Testis (tissue), 3 donors: ENCODE measurements around the gene WDR18. TPM values are rescaled to one million over a fixed set of nuclear protein-coding genes. Genes with fewer than 3 reads are reported as not detected.
A peak's percentile ranks its signal among the peaks of the same experiment; 100 is the strongest.

Experiments used
- DNase-seq: peaks from one replicate; pipeline ENCODE4 v3.0.0-alpha.2; 2019
- H3K27ac ChIP-seq, 2 donors: fragments of 200-600 bp; sonication (generic); one replicate each; pipeline ENCODE4 v1.5.1; 2019
- H3K27me3 ChIP-seq: fragments of 200-600 bp; sonication (generic); one replicate; pipeline ENCODE4 v1.5.1; 2019
- H3K36me3 ChIP-seq: fragments of 200-600 bp; sonication (generic); one replicate; pipeline ENCODE4 v1.5.1; 2017; ENCODE audit warnings: low read depth; ENCODE audit errors: missing control alignments
- H3K4me1 ChIP-seq: fragments of 200-600 bp; sonication (generic); one replicate; pipeline ENCODE4 v1.5.1; 2019
- H3K4me3 ChIP-seq, 2 donors: fragments of 200-600 bp; sonication (generic); one replicate each; pipeline ENCODE4 v1.5.1; 2017 to 2019
- H3K9me3 ChIP-seq: fragments of 200-600 bp; sonication (generic); one replicate; pipeline ENCODE4 v1.5.1; 2017
- POLR2A ChIP-seq: fragments of 450-650 bp; IDR thresholded peaks from one replicate; pipeline ENCODE4 v1.6.1; 2017; ENCODE audit warnings: antibody characterized with exemption, mild to moderate bottlenecking, moderate library complexity
- WGBS, 2 donors: methylation state at CpG; one replicate each; pipeline ENCODE4 v1.1.5; 2018; 5-methylcytosine and 5-hydroxymethylcytosine counted together
- intact Hi-C: fragments of 100-400 bp; cut with DNase I; formaldehyde crosslinking; loops from one replicate; pipeline ENCODE4 v1.15.1; 2023; ENCODE audit warnings: low total_unique reads
- polyA plus RNA-seq: library from polyadenylated mRNA; stranded (reverse); fragments of 350-450 nt; fragmentation: Illumina TruSeq; extraction: RNeasy Lipid Tissue Mini Kit (QIAGEN cat#74804); gene quantifications from one replicate; pipeline ENCODE4 v1.2.3, GENCODE V29; 2014; ENCODE audit warnings: low read depth, low replicate concordance; ENCODE audit not compliant: insufficient read depth
- total RNA-seq, 2 donors: library from RNA; depleted of rRNA; stranded (reverse); fragments of >200 nt; gene quantifications; one replicate each; pipeline ENCODE4 v1.2.3, GENCODE V29; 2016
- TF ChIP-seq, protein P1 (sequence below), 3 experiments: fragments of 450-650 bp in 2 of 3; fragments of 200-600 bp in 1 of 3; sonication (generic) in 1 of 3; IDR thresholded peaks; one replicate each; pipeline ENCODE4 v1.5.1; 2016 to 2019; ENCODE audit warnings: antibody characterized with exemption in 3 of 3, mild to moderate bottlenecking in 2 of 3, moderate library complexity in 1 of 3

WDR18 gene
- total and polyA plus RNA-seq, 3 donors from 2014 or later = 38.7 to 108 (median 70.9) TPM

DNA sequence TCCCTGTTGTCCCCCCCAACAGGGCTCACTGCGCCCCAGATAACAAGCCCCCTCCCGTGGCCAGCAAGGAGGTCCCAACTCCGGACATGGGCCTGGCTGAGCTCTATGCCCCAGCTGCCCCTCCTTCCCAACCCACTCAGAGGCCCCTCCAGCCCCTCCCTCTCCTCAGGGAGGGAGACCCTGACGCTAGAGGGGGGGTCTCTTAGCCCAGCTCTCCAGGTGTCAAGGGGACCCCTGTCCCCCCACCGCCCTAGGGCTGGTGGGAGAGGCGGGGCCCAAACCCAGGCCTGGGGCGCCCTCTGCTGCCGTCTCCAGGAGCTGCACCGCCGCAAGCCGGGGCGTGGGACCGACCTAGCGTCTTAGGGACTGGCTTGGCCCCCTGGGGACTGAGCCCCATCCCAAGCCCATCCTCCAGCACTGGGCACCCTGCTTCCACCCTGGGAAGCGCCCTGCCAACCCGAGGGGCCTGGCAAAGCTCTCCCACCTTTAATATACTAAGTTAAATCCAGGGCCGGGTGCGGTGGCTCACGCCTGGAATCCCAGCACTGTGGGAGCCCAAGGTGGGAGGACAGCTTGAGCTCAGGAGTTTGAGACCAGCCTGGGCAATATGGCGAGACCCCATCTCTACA is 17.5 kb downstream of the WDR18 start:
- WGBS, 2 donors = 4 to 13% methylated on average over 8 to 18 of the region's 20 CpGs
- Histone ChIP-seq H3K4me1 (no peaks in the 10 kb centered on the region), H3K27ac (no peak overlapping the region), H3K4me3 (no peak overlapping the region), H3K36me3 (no peaks in the 10 kb centered on the region), H3K27me3 (no peaks in the 10 kb centered on the region), H3K9me3 (no peaks in the 10 kb centered on the region)
- DNase-seq = peak; percentile 65
- intact Hi-C loops = no loop called here
- no peak for TF ChIP-seq POLR2A
- TF ChIP-seq, protein P1, sequence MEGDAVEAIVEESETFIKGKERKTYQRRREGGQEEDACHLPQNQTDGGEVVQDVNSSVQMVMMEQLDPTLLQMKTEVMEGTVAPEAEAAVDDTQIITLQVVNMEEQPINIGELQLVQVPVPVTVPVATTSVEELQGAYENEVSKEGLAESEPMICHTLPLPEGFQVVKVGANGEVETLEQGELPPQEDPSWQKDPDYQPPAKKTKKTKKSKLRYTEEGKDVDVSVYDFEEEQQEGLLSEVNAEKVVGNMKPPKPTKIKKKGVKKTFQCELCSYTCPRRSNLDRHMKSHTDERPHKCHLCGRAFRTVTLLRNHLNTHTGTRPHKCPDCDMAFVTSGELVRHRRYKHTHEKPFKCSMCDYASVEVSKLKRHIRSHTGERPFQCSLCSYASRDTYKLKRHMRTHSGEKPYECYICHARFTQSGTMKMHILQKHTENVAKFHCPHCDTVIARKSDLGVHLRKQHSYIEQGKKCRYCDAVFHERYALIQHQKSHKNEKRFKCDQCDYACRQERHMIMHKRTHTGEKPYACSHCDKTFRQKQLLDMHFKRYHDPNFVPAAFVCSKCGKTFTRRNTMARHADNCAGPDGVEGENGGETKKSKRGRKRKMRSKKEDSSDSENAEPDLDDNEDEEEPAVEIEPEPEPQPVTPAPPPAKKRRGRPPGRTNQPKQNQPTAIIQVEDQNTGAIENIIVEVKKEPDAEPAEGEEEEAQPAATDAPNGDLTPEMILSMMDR (IDR thresholded peaks at IDR 0.05) = peak; percentile 69 to 88 (median 86)

DNA sequence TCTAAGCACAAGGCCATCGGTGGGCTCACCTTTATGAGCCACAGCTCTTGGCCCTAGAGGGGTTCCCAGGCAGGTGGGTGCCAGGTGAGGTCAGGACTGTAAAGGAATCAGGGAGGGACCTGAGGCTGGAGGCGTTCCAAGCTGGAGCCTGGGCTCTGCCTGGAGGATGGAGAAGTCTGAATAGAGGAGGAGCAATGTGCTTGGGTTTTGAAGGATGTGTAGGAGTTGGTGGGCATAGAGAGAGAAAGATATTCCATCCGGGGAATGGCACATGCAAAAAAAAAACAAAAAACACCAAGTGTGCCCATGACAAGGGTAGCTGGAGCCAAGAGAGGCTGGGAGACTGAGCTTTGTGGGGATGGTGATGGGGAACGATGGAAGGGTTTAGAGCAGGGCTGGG is 18.5 kb downstream of the WDR18 start:
- Histone ChIP-seq H3K9me3 (no peaks in the 10 kb centered on the region), H3K27me3 (no peaks in the 10 kb centered on the region), H3K4me3 (no peak overlapping the region), H3K36me3 (no peaks in the 10 kb centered on the region), H3K27ac (no peak overlapping the region), H3K4me1 (no peaks in the 10 kb centered on the region)
- DNase-seq = no peak
- TF ChIP-seq, protein P1 (IDR thresholded peaks at IDR 0.05) = no peak
- no peak for TF ChIP-seq POLR2A
- intact Hi-C loops = no loop called here
- WGBS, 2 donors = 73 to 84% methylated on average over 4 of the region's 4 CpGs

DNA sequence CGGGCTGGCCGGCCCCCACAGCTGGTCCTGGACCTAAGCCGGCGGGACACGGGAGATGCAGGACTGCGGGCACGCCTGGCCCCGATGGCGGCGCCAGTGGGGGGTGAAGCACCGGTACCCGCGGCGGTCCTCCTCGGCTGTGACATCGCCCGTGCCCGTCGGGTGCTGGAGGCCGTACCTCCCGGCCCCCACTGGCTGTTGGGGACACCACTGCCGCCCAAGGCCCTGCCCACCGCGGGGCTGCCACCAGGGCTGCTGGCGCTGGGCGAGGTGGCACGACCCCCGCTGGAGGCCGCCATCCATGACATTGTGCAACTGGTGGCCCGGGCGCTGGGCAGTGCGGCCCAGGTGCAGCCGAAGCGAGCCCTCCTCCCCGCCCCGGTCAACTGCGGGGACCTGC is 19.1 kb downstream of the WDR18 start:
- no peaks in the 10 kb centered on the region for H3K36me3 ChIP-seq
- H3K27ac ChIP-seq = no peak overlapping the region
- no peaks in the 10 kb centered on the region for H3K4me1 ChIP-seq
- 88% methylated on average over 37 of the region's 37 CpGs; no CpG with 5 or more reads in 1 of the 2 donors for WGBS, 2 donors
- no peaks in the 10 kb centered on the region for H3K27me3 ChIP-seq
- no peaks in the 10 kb centered on the region for H3K9me3 ChIP-seq
- TF ChIP-seq POLR2A = no peak
- TF ChIP-seq, protein P1 (IDR thresholded peaks at IDR 0.05) = no peak
- intact Hi-C loops = no loop called here
- no peak overlapping the region for H3K4me3 ChIP-seq
- no peak for DNase-seq

DNA sequence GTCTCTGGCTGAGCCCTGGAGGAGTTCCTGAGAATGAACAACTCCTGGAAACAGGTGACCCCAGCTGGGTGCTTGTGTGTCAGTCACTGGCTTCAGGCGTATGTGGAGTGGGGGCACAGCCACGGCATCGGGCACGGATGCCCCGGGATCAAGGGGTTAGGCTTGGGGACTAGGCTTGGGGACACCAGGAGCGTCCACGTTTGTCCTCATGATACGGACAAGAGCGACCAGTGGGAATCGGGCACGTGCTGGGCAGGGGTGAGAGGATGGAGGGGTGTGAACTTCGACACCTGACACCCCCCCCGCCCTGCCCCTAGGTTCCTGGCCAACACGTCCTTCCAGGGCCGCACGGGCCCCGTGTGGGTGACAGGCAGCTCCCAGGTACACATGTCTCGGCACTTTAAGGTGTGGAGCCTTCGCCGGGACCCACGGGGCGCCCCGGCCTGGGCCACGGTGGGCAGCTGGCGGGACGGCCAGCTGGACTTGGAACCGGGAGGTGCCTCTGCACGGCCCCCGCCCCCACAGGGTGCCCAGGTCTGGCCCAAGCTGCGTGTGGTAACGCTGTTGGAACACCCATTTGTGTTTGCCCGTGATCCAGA is 20.2 kb downstream of the WDR18 start:
- no peak for DNase-seq
- intact Hi-C loops = no loop called here
- no peak overlapping the region for H3K27ac ChIP-seq
- H3K36me3 ChIP-seq = no peaks in the 10 kb centered on the region
- H3K4me3 ChIP-seq = no peak overlapping the region
- no peaks in the 10 kb centered on the region for H3K4me1 ChIP-seq
- no peaks in the 10 kb centered on the region for H3K9me3 ChIP-seq
- 71 to 90% methylated on average over 2 to 28 of the region's 32 CpGs for WGBS, 2 donors
- H3K27me3 ChIP-seq = no peaks in the 10 kb centered on the region
- TF ChIP-seq POLR2A = no peak
- TF ChIP-seq, protein P1 (IDR thresholded peaks at IDR 0.05) = no peak
